Glomerular endothelial cell (primary cell): ENCODE measurements around the gene BCAS3. TPM values are rescaled to one million over a fixed set of nuclear protein-coding genes. Genes with fewer than 3 reads are reported as not detected.

Source experiments
- DNase-seq: peaks from one replicate; pipeline ENCODE4 v3.0.0-alpha.2; 2011; ENCODE audit warnings: low read depth, low spot score; ENCODE audit errors: extremely low read depth
- total RNA-seq: library from RNA; depleted of rRNA; stranded (reverse); fragments of >200 nt; gene quantifications from 2 replicates; pipeline ENCODE4 v1.2.3, GENCODE V29; 2015

BCAS3 gene
- total RNA-seq, 1 donor from 2014 or later = 52.3 TPM

- no peak for DNase-seq
Measured at GRCh38 chr17:61265397-61265796, 587.7 kb downstream of the BCAS3 start.

GRCh38 chr17:61267847-61268246 is 590.2 kb downstream of the BCAS3 start:
- no peak for DNase-seq

GRCh38 chr17:61275395-61275794 is 597.7 kb downstream of the BCAS3 start:
- DNase-seq = no peak

GRCh38 chr17:61276806-61277205 is 599.2 kb downstream of the BCAS3 start:
- no peak for DNase-seq

GRCh38 chr17:61279476-61280145 is 602.0 kb downstream of the BCAS3 start:
- DNase-seq = no peak

GRCh38 chr17:61280338-61280737 is 602.7 kb downstream of the BCAS3 start:
- no peak for DNase-seq

- DNase-seq = no peak
Measured at GRCh38 chr17:61280851-61281250, 603.2 kb downstream of the BCAS3 start.

GRCh38 chr17:61282377-61282776 is 604.7 kb downstream of the BCAS3 start:
- DNase-seq = no peak

- DNase-seq = no peak
Measured at GRCh38 chr17:61283043-61283442, 605.4 kb downstream of the BCAS3 start.

- no peak for DNase-seq
Measured at GRCh38 chr17:61284174-61284573, 606.5 kb downstream of the BCAS3 start.

GRCh38 chr17:61284746-61285145 is 607.1 kb downstream of the BCAS3 start:
- no peak for DNase-seq

- no peak for DNase-seq
Measured at GRCh38 chr17:61285526-61286320, 608.1 kb downstream of the BCAS3 start.

GRCh38 chr17:61286449-61286848 is 608.8 kb downstream of the BCAS3 start:
- DNase-seq = no peak

GRCh38 chr17:61289408-61290385 is 612.0 kb downstream of the BCAS3 start:
- no peak for DNase-seq

GRCh38 chr17:61291451-61292285 is 614.0 kb downstream of the BCAS3 start:
- no peak for DNase-seq

- no peak for DNase-seq
Measured at GRCh38 chr17:61294286-61294685, 616.6 kb downstream of the BCAS3 start.

- no peak for DNase-seq
Measured at GRCh38 chr17:61294777-61295176, 617.1 kb downstream of the BCAS3 start.

GRCh38 chr17:61296058-61296457 is 618.4 kb downstream of the BCAS3 start:
- no peak for DNase-seq

- no peak for DNase-seq
Measured at GRCh38 chr17:61299517-61300513, 622.2 kb downstream of the BCAS3 start.
